K562 (cell line): Measurements from ENCODE around the gene TMEM203. TPM values are rescaled to one million over a fixed set of nuclear protein-coding genes. Genes with fewer than 3 reads are reported as not detected.

Experiments used
- ARNT ChIP-seq, 2 experiments: fragments of 450-650 bp; IDR thresholded peaks; 2 replicates each; pipeline ENCODE4 v1.6.1; 2016; ENCODE audit warnings: mild to moderate bottlenecking in 1 of 2
- BRD4 ChIP-seq: fragments of 200-600 bp; sonication (generic); IDR thresholded peaks from 2 replicates; pipeline ENCODE4 v1.6.1; 2017; ENCODE audit warnings: inconsistent platforms
- CBX1 ChIP-seq: sonication (generic); IDR thresholded peaks from 2 replicates; pipeline ENCODE4 v1.6.1; 2016; ENCODE audit warnings: antibody characterized with exemption, low read depth, mild to moderate bottlenecking
- CHAMP1 ChIP-seq: fragments of 450-650 bp; IDR thresholded peaks from 2 replicates; pipeline ENCODE4 v1.6.1; 2016; ENCODE audit warnings: mild to moderate bottlenecking
- CHD1 ChIP-seq: fragments of 200-600 bp; sonication (generic); IDR thresholded peaks from one replicate; pipeline ENCODE4 v1.6.1; 2012; ENCODE audit warnings: mild to moderate bottlenecking, moderate library complexity, low read length, inconsistent platforms
- GATAD2A ChIP-seq: fragments of 450-650 bp; IDR thresholded peaks from 2 replicates; pipeline ENCODE4 v1.6.1; 2017
- KDM1A ChIP-seq, 2 experiments: fragments of 450-650 bp; IDR thresholded peaks; 2 replicates each; pipeline ENCODE4 v1.6.1; 2016; ENCODE audit warnings: mild to moderate bottlenecking in 2 of 2
- MCM5 ChIP-seq: fragments of 450-650 bp; IDR thresholded peaks from 2 replicates; pipeline ENCODE4 v1.6.1; 2016; ENCODE audit warnings: low read depth
- NCOA4 ChIP-seq: fragments of 450-650 bp; IDR thresholded peaks from 2 replicates; pipeline ENCODE4 v1.6.1; 2018; ENCODE audit warnings: mild to moderate bottlenecking; ENCODE audit not compliant: partially characterized antibody
- NFIX ChIP-seq: fragments of 250-450 bp; sonication (Bioruptor Pico); IDR thresholded peaks from 2 replicates; pipeline ENCODE4 v1.4.0; 2020; ENCODE audit warnings: low read depth, mild to moderate bottlenecking, moderate library complexity
- PHB ChIP-seq: fragments of 250-450 bp; sonication (Bioruptor Pico); IDR thresholded peaks from 2 replicates; pipeline ENCODE4 v1.5.0; 2021
- PRMT5 ChIP-seq: sonication (generic); formaldehyde crosslinking; IDR thresholded peaks from 2 replicates; pipeline ENCODE4 v1.5.0; 2020; ENCODE audit warnings: missing genetic modification reagents
- PTRF ChIP-seq: fragments of 450-650 bp; IDR thresholded peaks from 2 replicates; pipeline ENCODE4 v1.6.1; 2016; ENCODE audit warnings: mild to moderate bottlenecking, missing genetic modification characterization, missing compliant biosample characterization
- RBM39 ChIP-seq: fragments of 200-400 bp; formaldehyde crosslinking; optimal IDR thresholded peaks from 2 replicates; pipeline ENCODE3; 2018; ENCODE audit warnings: low read depth, low read length
- SPI1 ChIP-seq: IDR thresholded peaks from 2 replicates; pipeline ENCODE4 v1.6.1; 2011; ENCODE audit warnings: low read depth, low read length, control low read depth, borderline replicate concordance
- SRF ChIP-seq, 2 experiments: fragments of 250-450, 450-650 bp in 1 of 2; sonication (Bioruptor Pico) in 1 of 2; sonication (generic) in 1 of 2; formaldehyde crosslinking; IDR thresholded peaks; 2 replicates each; pipeline versions ENCODE4 v1.5.0 to v1.5.1; 2020 to 2022; ENCODE audit warnings: mild to moderate bottlenecking in 1 of 2, missing genetic modification reagents in 1 of 2
- STAT5B ChIP-seq: fragments of 250-450 bp; sonication (Bioruptor Pico); IDR thresholded peaks from 2 replicates; pipeline ENCODE4 v1.8.0; 2021; ENCODE audit warnings: mild to moderate bottlenecking, inconsistent platforms
- TBL1XR1 ChIP-seq, 2 experiments: IDR thresholded peaks; 2 replicates each; pipeline ENCODE4 v1.6.1; 2012; ENCODE audit warnings: improper control_type of control experiment in 2 of 2, low read length in 2 of 2, mild to moderate bottlenecking in 1 of 2
- ZNF444 ChIP-seq: fragments of 250-450 bp; sonication (Bioruptor Pico); IDR thresholded peaks from 2 replicates; pipeline ENCODE4 v1.4.0; 2020; ENCODE audit warnings: mild to moderate bottlenecking, moderate library complexity
- ZNF639 ChIP-seq, 2 experiments: fragments of 200-800 bp in 1 of 2; sonication (Bioruptor generic) in 1 of 2; sonication (generic) in 1 of 2; formaldehyde crosslinking in 1 of 2; IDR thresholded peaks in 1 of 2; conservative IDR thresholded peaks in 1 of 2; 2 replicates each; pipeline versions ENCODE4 v1.5.0 to v1.6.1; 2016 to 2020; ENCODE audit warnings: missing compliant biosample characterization in 1 of 2, missing genetic modification characterization in 1 of 2, missing genetic modification reagents in 1 of 2
- polyA plus RNA-seq, 8 experiments: library from polyadenylated mRNA; depleted of rRNA in 4 of 8; stranded (reverse) in 5 of 8; unstranded in 3 of 8; fragments of >200 nt; fragmentation: Nextera tagmentation in 2 of 8; fragmentation: Illumina TruSeq in 1 of 8; extraction: Ambion mirVana in 2 of 8; extraction: Trizol in 1 of 8; gene quantifications; 2 replicates each; pipeline versions ENCODE4 v1.2.1 to v1.2.3, GENCODE V29; 2011 to 2014; ENCODE audit warnings: inconsistent platforms in 1 of 8, missing spikeins in 1 of 8
- total RNA-seq, 7 experiments: library from RNA; depleted of rRNA in 6 of 7; stranded (reverse); fragments of >200 nt in 6 of 7; fragmentation: Illumina TruSeq in 2 of 7; extraction: Trizol in 2 of 7; gene quantifications; 2 replicates each; pipeline versions ENCODE4 v1.2.1 to v1.2.3, GENCODE V29; 2011 to 2021; ENCODE audit warnings: low replicate concordance in 1 of 7
- TF ChIP-seq, protein P1 (sequence below): sonication (generic); formaldehyde crosslinking; IDR thresholded peaks from 2 replicates; pipeline ENCODE4 v1.8.0; 2022; ENCODE audit warnings: mild to moderate bottlenecking, missing genetic modification reagents
- TF ChIP-seq, protein P2 (sequence below): sonication (generic); formaldehyde crosslinking; IDR thresholded peaks from 2 replicates; pipeline ENCODE4 v1.5.0; 2020; ENCODE audit warnings: missing genetic modification reagents

TMEM203 gene
- total and polyA plus RNA-seq, 9 of the 15 experiments (the other 6 are each of a cell fraction or from before 2014, with no cell fraction given) = 8.8 to 59.5 (median 37.6) TPM

- TF ChIP-seq, protein P1, sequence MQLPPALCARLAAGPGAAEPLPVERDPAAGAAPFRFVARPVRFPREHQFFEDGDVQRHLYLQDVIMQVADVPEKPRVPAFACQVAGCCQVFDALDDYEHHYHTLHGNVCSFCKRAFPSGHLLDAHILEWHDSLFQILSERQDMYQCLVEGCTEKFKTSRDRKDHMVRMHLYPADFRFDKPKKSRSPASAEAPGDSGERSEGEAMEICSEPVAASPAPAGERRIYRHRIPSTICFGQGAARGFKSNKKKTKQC = peak; percentile 72; the same call in 1 of the 2 replicates
- TF ChIP-seq PHB (CRISPR knock-in tag) (0 out of 2 replicates have a peak, but pooled peaks have one; percentile 22), PTRF (tag) (no peak), ZNF444 (CRISPR knock-in tag) (no peak), RBM39 (no peak), ZNF639 (CRISPR knock-in tag; conservative IDR thresholded peaks at IDR 0.05 in 1 of 2, IDR thresholded peaks at IDR 0.05 in 1 of 2) (peak in 1 of 2 experiments; percentile 85; a peak in 2 of 4 replicates), STAT5B (CRISPR knock-in tag) (no peak), PRMT5 (no peak), CHAMP1 (no peak), CBX1 (no peak), NCOA4 (no peak), MCM5 (no peak), NFIX (CRISPR knock-in tag) (no peak), TBL1XR1 (IDR thresholded peaks at IDR 0.05; ENCODE audit: low read length in 2 of 2) (peak in 1 of 2 experiments; percentile 25; a peak in 2 of 4 replicates), KDM1A (IDR thresholded peaks at IDR 0.05) (no peak), ARNT (IDR thresholded peaks at IDR 0.05) (no peak), GATAD2A (no peak), CHD1 (peak; percentile 64), SRF (CRISPR knock-in tag; IDR thresholded peaks at IDR 0.05) (no peak), SPI1 (no peak), BRD4 (no peak)
- TF ChIP-seq, protein P2, sequence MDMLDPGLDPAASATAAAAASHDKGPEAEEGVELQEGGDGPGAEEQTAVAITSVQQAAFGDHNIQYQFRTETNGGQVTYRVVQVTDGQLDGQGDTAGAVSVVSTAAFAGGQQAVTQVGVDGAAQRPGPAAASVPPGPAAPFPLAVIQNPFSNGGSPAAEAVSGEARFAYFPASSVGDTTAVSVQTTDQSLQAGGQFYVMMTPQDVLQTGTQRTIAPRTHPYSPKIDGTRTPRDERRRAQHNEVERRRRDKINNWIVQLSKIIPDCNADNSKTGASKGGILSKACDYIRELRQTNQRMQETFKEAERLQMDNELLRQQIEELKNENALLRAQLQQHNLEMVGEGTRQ (CRISPR knock-in tag) = no peak
Observed at GRCh38 chr9:137223078-137223970, 17.9 kb upstream of the TMEM203 start (continued).
